ENCODE results near the gene C11orf86.

- TF ChIP-seq CTCF (IDR thresholded peaks at IDR 0.05; ENCODE audit: low read length) (no peak), EZH2 (IDR thresholded peaks at IDR 0.05; ENCODE audit: borderline replicate concordance, low read length) (no peak)
These were observed 18.3 kb upstream of the C11orf86 start for GRCh38 chr11:66956689-66957290.

All from OCI-LY1 (cell line).